ENCODE measurements around the gene NFATC3. TPM values are rescaled to one million over a fixed set of nuclear protein-coding genes. Genes with fewer than 3 reads are reported as not detected.
A peak's percentile ranks its signal among the peaks of the same experiment; 100 is the strongest.

The NFATC3 gene
- total and polyA plus RNA-seq, 2 donors (not counting 1 experiment from before 2014, with no cell fraction given) = 33.4 to 115 TPM

GRCh38 chr16:68087688-68088087 is 2.5 kb downstream of the NFATC3 start:
- intact Hi-C loops (cut with micrococcal nuclease) = loop anchor here (5.0 to 10.0 kb wide), 2 partner anchors 45 to 543 kb away; no protein-coding TSS in a partner anchor
- DNase-seq (no peak), ATAC-seq (ENCODE audit: low read depth) (no peak)
- peaks cover 0 to 2% of the 10 kb centered on the region in 2 experiments for H3K36me3 ChIP-seq (replicated peaks in 1 of 2; ENCODE audit: control extremely low read depth in 1 of 2, control insufficient read depth in 1 of 2, extremely low read depth in 1 of 2, insufficient read depth in 2 of 2, low read length in 1 of 2)
- H3K27ac ChIP-seq (ENCODE audit: low read length in 2 of 2) = peak overlapping the region; percentile 8 to 78
- no peaks in the 10 kb centered on the region for H3K9me3 Mint-ChIP-seq (ENCODE audit: insufficient read depth)
- TF ChIP-seq CTCF (IDR thresholded peaks at IDR 0.05) (no peak), EZH2 (IDR thresholded peaks at IDR 0.05; ENCODE audit: borderline replicate concordance, insufficient read depth, low read depth, low read length, poor library complexity, severe bottlenecking) (no peak)
- H3K79me2 ChIP-seq (ENCODE audit: control insufficient read depth, insufficient read depth, low read length) = peaks cover 66% of the 10 kb centered on the region
- H3K27me3 ChIP-seq (replicated peaks in 1 of 4; ENCODE audit: control extremely low read depth in 1 of 4, control insufficient read depth in 3 of 4, insufficient read depth in 4 of 4, low read length in 3 of 4) = no peaks in the 10 kb centered on the region
- H2AFZ ChIP-seq (ENCODE audit: insufficient read depth, low read depth, low read length, poor library complexity, severe bottlenecking) = no peak overlapping the region
- POLR2A ChIA-PET = interaction anchor here (1.7 kb wide), 1 partner anchor 13 kb away, joined by 4 read pairs; no protein-coding TSS in a partner anchor
- H3K4me1 ChIP-seq (ENCODE audit: control insufficient read depth in 2 of 2, insufficient read depth in 2 of 2, low read length in 2 of 2) = peaks cover 54 to 70% of the 10 kb centered on the region in 2 donors
- H3K4me1 Mint-ChIP-seq = peaks cover 68% of the 10 kb centered on the region
- peak overlapping the region; percentile 71 for H3K4me2 ChIP-seq (replicated peaks; ENCODE audit: low read depth, low read length, poor library complexity, severe bottlenecking)
- peak overlapping the region; percentile 71 for H3K4me3 Mint-ChIP-seq
- no peaks in the 10 kb centered on the region for H3K27me3 Mint-ChIP-seq
- H3K9ac ChIP-seq (ENCODE audit: low read length) = no peak overlapping the region
- peak overlapping the region in 2 of 5 experiments; percentile 94 to 97 for H3K4me3 ChIP-seq (ENCODE audit: control extremely low read depth in 1 of 5, extremely low read depth in 1 of 5, insufficient read depth in 1 of 5, low read depth in 2 of 5, low read length in 4 of 5)
- peaks cover 18% of the 10 kb centered on the region for H4K20me1 ChIP-seq (ENCODE audit: control insufficient read depth, insufficient read depth, low read length, poor library complexity, severe bottlenecking)
- H3K27ac Mint-ChIP-seq = peak overlapping the region; percentile 62
- CTCF ChIA-PET = interaction anchor here (1.5 to 11.1 kb wide), 3 partner anchors 18 to 30 kb away, joined by 3 to 242 read pairs (median 9); no protein-coding TSS in a partner anchor
- no peaks in the 10 kb centered on the region for H3K9me3 ChIP-seq (ENCODE audit: control extremely low read depth in 1 of 3, control insufficient read depth in 2 of 3, insufficient read depth in 1 of 3, low read length in 2 of 3)
- 40% methylated on average over 1 of the region's 2 CpGs for WGBS (ENCODE audit: insufficient coverage)

All from B cell (primary cell).